ENCODE results near the gene ASAP2.

DNA sequence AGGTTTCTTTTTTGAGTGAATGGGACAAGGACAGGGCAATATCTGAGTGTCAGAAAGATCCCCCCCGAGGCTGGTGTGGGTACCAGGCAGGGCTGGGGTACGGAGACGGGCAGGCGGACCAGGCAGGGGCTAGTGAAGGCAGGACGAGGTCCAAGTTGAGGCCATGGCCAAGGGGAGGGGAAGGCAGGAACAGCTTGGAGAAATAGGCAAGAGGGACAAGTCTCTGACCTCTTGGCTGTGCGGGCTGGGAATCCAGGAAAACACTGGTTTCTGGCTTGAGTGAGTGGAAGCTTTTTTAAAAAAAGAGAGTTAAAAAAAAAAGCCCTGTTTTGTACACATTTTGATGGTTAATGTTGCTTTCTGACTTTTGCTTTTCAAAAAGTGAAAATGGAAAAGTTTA lies 30.3 kb downstream of the ASAP2 start:
- TF ChIP-seq, protein P1, sequence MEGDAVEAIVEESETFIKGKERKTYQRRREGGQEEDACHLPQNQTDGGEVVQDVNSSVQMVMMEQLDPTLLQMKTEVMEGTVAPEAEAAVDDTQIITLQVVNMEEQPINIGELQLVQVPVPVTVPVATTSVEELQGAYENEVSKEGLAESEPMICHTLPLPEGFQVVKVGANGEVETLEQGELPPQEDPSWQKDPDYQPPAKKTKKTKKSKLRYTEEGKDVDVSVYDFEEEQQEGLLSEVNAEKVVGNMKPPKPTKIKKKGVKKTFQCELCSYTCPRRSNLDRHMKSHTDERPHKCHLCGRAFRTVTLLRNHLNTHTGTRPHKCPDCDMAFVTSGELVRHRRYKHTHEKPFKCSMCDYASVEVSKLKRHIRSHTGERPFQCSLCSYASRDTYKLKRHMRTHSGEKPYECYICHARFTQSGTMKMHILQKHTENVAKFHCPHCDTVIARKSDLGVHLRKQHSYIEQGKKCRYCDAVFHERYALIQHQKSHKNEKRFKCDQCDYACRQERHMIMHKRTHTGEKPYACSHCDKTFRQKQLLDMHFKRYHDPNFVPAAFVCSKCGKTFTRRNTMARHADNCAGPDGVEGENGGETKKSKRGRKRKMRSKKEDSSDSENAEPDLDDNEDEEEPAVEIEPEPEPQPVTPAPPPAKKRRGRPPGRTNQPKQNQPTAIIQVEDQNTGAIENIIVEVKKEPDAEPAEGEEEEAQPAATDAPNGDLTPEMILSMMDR (IDR thresholded peaks at IDR 0.05) = no peak
- TF ChIP-seq POLR2A (IDR thresholded peaks at IDR 0.05) (no peak), EP300 (IDR thresholded peaks at IDR 0.05; ENCODE audit: low read depth) (no peak), POLR2AphosphoS5 (IDR thresholded peaks at IDR 0.05) (no peak)

All from transverse colon (tissue), 4 donors.